Measurements from ENCODE around the gene PFDN4.
A peak's percentile ranks its signal among the peaks of the same experiment; 100 is the strongest.

DNA sequence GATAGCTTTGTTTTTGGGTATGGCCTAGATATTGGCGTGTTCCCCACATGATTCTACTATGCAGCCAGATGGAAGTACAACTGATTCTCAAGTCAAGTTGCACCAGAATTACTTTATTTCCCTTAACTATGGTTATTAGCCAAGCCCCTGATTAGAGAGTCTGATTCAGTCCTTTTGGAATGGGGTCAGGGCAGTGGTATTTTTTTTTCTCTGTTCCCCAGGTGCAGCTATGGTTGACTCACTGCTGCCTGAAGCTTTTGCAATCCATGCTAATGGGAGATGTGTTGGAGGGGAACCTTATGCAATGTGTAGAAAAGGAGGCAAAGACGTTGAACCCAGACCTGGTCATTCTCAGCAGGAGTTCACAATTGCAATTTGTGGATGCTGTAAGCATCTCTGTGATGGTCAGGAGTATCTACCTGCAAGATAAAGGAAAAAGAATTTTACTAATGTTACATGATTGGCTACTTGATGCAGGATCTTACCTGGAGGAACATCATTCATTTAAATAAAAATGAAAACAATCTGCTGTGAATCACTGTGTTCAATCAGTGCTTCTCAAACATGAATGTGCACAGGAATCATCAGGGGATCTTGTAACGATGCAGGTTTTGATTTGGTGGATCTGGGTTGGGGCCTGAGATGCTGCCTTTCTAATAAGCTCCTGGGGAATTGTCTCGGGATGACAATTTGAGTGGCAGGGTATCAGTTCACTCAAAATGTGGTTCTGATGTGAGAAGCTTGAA, 49.4 kb downstream of the PFDN4 start:
- TF ChIP-seq, protein P1, sequence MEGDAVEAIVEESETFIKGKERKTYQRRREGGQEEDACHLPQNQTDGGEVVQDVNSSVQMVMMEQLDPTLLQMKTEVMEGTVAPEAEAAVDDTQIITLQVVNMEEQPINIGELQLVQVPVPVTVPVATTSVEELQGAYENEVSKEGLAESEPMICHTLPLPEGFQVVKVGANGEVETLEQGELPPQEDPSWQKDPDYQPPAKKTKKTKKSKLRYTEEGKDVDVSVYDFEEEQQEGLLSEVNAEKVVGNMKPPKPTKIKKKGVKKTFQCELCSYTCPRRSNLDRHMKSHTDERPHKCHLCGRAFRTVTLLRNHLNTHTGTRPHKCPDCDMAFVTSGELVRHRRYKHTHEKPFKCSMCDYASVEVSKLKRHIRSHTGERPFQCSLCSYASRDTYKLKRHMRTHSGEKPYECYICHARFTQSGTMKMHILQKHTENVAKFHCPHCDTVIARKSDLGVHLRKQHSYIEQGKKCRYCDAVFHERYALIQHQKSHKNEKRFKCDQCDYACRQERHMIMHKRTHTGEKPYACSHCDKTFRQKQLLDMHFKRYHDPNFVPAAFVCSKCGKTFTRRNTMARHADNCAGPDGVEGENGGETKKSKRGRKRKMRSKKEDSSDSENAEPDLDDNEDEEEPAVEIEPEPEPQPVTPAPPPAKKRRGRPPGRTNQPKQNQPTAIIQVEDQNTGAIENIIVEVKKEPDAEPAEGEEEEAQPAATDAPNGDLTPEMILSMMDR (IDR thresholded peaks at IDR 0.05; ENCODE audit: poor library complexity, severe bottlenecking): no peak
- TF ChIP-seq EZH2 (IDR thresholded peaks at IDR 0.05; ENCODE audit: borderline replicate concordance, insufficient read depth, low read length, poor library complexity, severe bottlenecking) (no peak), TAF1 (IDR thresholded peaks at IDR 0.05; ENCODE audit: low read depth) (no peak), EP300 (conservative IDR thresholded peaks at IDR 0.05; ENCODE audit: poor library complexity, severe bottlenecking) (no peak), POLR2AphosphoS5 (IDR thresholded peaks at IDR 0.05) (peak; percentile 31), RAD21 (conservative IDR thresholded peaks at IDR 0.05) (no peak), SMC3 (conservative IDR thresholded peaks at IDR 0.05; ENCODE audit: poor library complexity) (no peak), MXI1 (conservative IDR thresholded peaks at IDR 0.05; ENCODE audit: poor library complexity, severe bottlenecking) (no peak)
- TF ChIP-seq, protein P2, sequence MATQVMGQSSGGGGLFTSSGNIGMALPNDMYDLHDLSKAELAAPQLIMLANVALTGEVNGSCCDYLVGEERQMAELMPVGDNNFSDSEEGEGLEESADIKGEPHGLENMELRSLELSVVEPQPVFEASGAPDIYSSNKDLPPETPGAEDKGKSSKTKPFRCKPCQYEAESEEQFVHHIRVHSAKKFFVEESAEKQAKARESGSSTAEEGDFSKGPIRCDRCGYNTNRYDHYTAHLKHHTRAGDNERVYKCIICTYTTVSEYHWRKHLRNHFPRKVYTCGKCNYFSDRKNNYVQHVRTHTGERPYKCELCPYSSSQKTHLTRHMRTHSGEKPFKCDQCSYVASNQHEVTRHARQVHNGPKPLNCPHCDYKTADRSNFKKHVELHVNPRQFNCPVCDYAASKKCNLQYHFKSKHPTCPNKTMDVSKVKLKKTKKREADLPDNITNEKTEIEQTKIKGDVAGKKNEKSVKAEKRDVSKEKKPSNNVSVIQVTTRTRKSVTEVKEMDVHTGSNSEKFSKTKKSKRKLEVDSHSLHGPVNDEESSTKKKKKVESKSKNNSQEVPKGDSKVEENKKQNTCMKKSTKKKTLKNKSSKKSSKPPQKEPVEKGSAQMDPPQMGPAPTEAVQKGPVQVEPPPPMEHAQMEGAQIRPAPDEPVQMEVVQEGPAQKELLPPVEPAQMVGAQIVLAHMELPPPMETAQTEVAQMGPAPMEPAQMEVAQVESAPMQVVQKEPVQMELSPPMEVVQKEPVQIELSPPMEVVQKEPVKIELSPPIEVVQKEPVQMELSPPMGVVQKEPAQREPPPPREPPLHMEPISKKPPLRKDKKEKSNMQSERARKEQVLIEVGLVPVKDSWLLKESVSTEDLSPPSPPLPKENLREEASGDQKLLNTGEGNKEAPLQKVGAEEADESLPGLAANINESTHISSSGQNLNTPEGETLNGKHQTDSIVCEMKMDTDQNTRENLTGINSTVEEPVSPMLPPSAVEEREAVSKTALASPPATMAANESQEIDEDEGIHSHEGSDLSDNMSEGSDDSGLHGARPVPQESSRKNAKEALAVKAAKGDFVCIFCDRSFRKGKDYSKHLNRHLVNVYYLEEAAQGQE (IDR thresholded peaks at IDR 0.05; ENCODE audit: borderline replicate concordance): no peak

All from neural cell (in vitro differentiated cells).